Testis (tissue), 2 donors: ENCODE results near the gene AXIN1.

Source experiments
- POLR2A ChIP-seq: fragments of 450-650 bp; IDR thresholded peaks from one replicate; pipeline ENCODE4 v1.6.1; 2017; ENCODE audit warnings: antibody characterized with exemption, mild to moderate bottlenecking, moderate library complexity
- TF ChIP-seq, protein P1 (sequence below), 3 experiments: fragments of 450-650 bp in 2 of 3; fragments of 200-600 bp in 1 of 3; sonication (generic) in 1 of 3; IDR thresholded peaks; one replicate each; pipeline ENCODE4 v1.5.1; 2016 to 2019; ENCODE audit warnings: antibody characterized with exemption in 3 of 3, mild to moderate bottlenecking in 2 of 3, moderate library complexity in 1 of 3

DNA sequence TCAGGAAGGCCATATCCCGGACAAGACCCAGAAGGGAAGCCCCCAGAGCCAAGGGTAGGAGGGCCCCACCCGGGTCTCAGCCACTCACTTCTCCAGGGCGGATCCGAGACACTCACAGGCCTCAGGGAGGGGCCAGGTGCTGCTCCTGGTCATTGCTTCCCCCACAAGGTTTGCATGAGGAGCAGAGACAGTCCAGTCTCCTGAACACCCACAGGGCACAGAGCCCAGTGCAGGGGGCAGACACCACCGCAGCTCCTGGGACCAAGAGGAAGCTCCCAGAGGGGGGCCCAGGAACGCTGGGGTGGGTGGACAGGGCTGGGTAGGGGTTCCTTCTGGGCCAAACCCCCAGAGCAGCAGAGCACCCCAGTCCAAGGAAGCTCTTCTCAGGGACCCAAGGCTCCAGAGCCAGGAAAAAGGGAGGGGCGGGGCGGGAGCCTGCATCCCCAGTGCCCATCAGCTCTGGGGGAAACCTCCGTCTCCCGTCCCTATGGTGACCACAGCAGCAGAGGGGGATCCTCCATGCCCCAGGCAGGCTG is 18.5 kb upstream of the AXIN1 start:
- TF ChIP-seq, protein P1, sequence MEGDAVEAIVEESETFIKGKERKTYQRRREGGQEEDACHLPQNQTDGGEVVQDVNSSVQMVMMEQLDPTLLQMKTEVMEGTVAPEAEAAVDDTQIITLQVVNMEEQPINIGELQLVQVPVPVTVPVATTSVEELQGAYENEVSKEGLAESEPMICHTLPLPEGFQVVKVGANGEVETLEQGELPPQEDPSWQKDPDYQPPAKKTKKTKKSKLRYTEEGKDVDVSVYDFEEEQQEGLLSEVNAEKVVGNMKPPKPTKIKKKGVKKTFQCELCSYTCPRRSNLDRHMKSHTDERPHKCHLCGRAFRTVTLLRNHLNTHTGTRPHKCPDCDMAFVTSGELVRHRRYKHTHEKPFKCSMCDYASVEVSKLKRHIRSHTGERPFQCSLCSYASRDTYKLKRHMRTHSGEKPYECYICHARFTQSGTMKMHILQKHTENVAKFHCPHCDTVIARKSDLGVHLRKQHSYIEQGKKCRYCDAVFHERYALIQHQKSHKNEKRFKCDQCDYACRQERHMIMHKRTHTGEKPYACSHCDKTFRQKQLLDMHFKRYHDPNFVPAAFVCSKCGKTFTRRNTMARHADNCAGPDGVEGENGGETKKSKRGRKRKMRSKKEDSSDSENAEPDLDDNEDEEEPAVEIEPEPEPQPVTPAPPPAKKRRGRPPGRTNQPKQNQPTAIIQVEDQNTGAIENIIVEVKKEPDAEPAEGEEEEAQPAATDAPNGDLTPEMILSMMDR (IDR thresholded peaks at IDR 0.05): no peak
- no peak for TF ChIP-seq POLR2A
